IMR-90 (cell line): ENCODE data around the gene CRISPLD2. TPM values are rescaled to one million over a fixed set of nuclear protein-coding genes. Genes with fewer than 3 reads are reported as not detected.

Experiments
- ATAC-seq: fragments of 200-7000 bp; cut with Tn5 transposase; 2 replicates; pipeline ENCODE4 v1.9.1; 2020; ENCODE audit warnings: low read depth, mild to moderate bottlenecking, moderate library complexity
- BruUV-seq: library from RNA; stranded (reverse); fragments of 400-500 nt; replicated peaks from 2 replicates; lab custom pipeline; 2021; lab: Mats Ljungman, UMichigan
- CTCF ChIA-PET: fragments of 300-600 bp; formaldehyde crosslinking; extraction: SDS; loops from one replicate; lab custom pipeline; 2021; ENCODE audit warnings: antibody characterized with exemption; lab: Yijun Ruan, JAX
- POLR2A ChIA-PET: fragments of 300-600 bp; sonication (Branson Sonifier 250); formaldehyde crosslinking; loops from one replicate; lab custom pipeline; 2022; ENCODE audit warnings: antibody characterized with exemption; ENCODE audit not compliant: unreplicated experiment; lab: Charles Lee
- DNase-seq: peaks from one replicate; pipeline ENCODE4 v3.0.0; 2013
- H2AFZ ChIP-seq: replicated peaks from 2 replicates; pipeline ENCODE3; 2013; ENCODE audit warnings: low read length, mild to moderate bottlenecking; ENCODE audit not compliant: poor library complexity
- H2AK5ac ChIP-seq: 2 replicates; pipeline ENCODE4 v1.6.1; 2013; ENCODE audit warnings: low read depth, low read length, inconsistent platforms
- H2AK9ac ChIP-seq: replicated peaks from 2 replicates; pipeline ENCODE3; 2013; ENCODE audit warnings: mild to moderate bottlenecking, low read depth, low read length, moderate library complexity; ENCODE audit not compliant: poor library complexity
- H2BK120ac ChIP-seq: 2 replicates; pipeline ENCODE4 v1.6.1; 2013; ENCODE audit warnings: low read depth, low read length, inconsistent platforms
- H2BK15ac ChIP-seq: 3 replicates; pipeline ENCODE4 v1.6.1; 2013; ENCODE audit warnings: low read depth, low read length, inconsistent platforms
- H2BK20ac ChIP-seq: 2 replicates; pipeline ENCODE4 v1.6.1; 2013; ENCODE audit warnings: low read depth, mild to moderate bottlenecking, inconsistent platforms, low read length, moderate library complexity
- H2BK5ac ChIP-seq: 2 replicates; pipeline ENCODE4 v1.6.1; 2013; ENCODE audit warnings: mild to moderate bottlenecking, low read depth, low read length, inconsistent platforms; ENCODE audit not compliant: poor library complexity, severe bottlenecking
- H3K14ac ChIP-seq: replicated peaks from 2 replicates; pipeline ENCODE4 v1.6.1; 2013; ENCODE audit warnings: low read depth, low read length, inconsistent platforms
- H3K18ac ChIP-seq: 2 replicates; pipeline ENCODE4 v1.6.1; 2013; ENCODE audit warnings: low read depth, low read length, control low read depth
- H3K23ac ChIP-seq: 2 replicates; pipeline ENCODE4 v1.6.1; 2013; ENCODE audit warnings: low read depth, low read length, inconsistent platforms
- H3K27ac ChIP-seq: 2 replicates; pipeline ENCODE4 v1.5.1; 2013; ENCODE audit warnings: mild to moderate bottlenecking, control low read depth, low read length; ENCODE audit not compliant: insufficient read depth
- H3K27me3 ChIP-seq: 2 replicates; pipeline ENCODE4 v1.6.1; 2013; ENCODE audit warnings: low read length; ENCODE audit not compliant: control insufficient read depth, insufficient read depth
- H3K36me3 ChIP-seq: 2 replicates; pipeline ENCODE4 v1.6.1; 2013; ENCODE audit warnings: low read length, mixed read lengths; ENCODE audit not compliant: control insufficient read depth, insufficient read depth
- H3K4ac ChIP-seq: 2 replicates; pipeline ENCODE4 v1.6.1; 2013; ENCODE audit warnings: low read depth, low read length, inconsistent platforms
- H3K4me1 ChIP-seq: 2 replicates; pipeline ENCODE4 v1.6.1; 2013; ENCODE audit warnings: low read length, mixed read lengths; ENCODE audit not compliant: control insufficient read depth, insufficient read depth
- H3K4me2 ChIP-seq: 2 replicates; pipeline ENCODE4 v1.6.1; 2013; ENCODE audit warnings: low read depth, mild to moderate bottlenecking, control low read depth, low read length, moderate library complexity
- H3K4me3 ChIP-seq: 2 replicates; pipeline ENCODE4 v1.5.1; 2013; ENCODE audit warnings: low read depth, mild to moderate bottlenecking, control low read depth, low read length, moderate library complexity; ENCODE audit not compliant: insufficient read depth
- H3K56ac ChIP-seq: 2 replicates; pipeline ENCODE4 v1.6.1; 2013; ENCODE audit warnings: low read length, inconsistent platforms; ENCODE audit not compliant: insufficient read depth; ENCODE audit errors: extremely low read depth
- H3K79me1 ChIP-seq, 2 experiments: 2 replicates each; pipeline ENCODE4 v1.6.1; 2013; ENCODE audit warnings: low read length in 2 of 2, inconsistent platforms in 1 of 2, low read depth in 1 of 2
- H3K9ac ChIP-seq: 2 replicates; pipeline ENCODE4 v1.6.1; 2013; ENCODE audit warnings: low read depth, low read length, control low read depth
- H3K9me1 ChIP-seq: 2 replicates; pipeline ENCODE4 v1.6.1; 2013; ENCODE audit warnings: low read length, inconsistent platforms; ENCODE audit not compliant: insufficient read depth
- H3K9me3 ChIP-seq: 2 replicates; pipeline ENCODE4 v1.6.1; 2013; ENCODE audit warnings: low read length; ENCODE audit not compliant: control insufficient read depth, insufficient read depth
- H4K20me1 ChIP-seq: 2 replicates; pipeline ENCODE4 v1.6.1; 2013; ENCODE audit warnings: low read length, inconsistent platforms; ENCODE audit not compliant: insufficient read depth
- H4K5ac ChIP-seq: 2 replicates; pipeline ENCODE4 v1.6.1; 2013; ENCODE audit warnings: mild to moderate bottlenecking, low read depth, low read length, control low read depth
- H4K8ac ChIP-seq, 2 experiments: 2 replicates each; pipeline ENCODE4 v1.6.1; 2013; ENCODE audit warnings: low read depth in 2 of 2, low read length in 2 of 2, control low read depth in 1 of 2, inconsistent platforms in 1 of 2
- H4K91ac ChIP-seq: 2 replicates; pipeline ENCODE4 v1.6.1; 2013; ENCODE audit warnings: low read depth, low read length, inconsistent platforms; ENCODE audit not compliant: insufficient read depth
- CTCF ChIP-seq: conservative IDR thresholded peaks from 2 replicates; pipeline ENCODE4 v1.5.1; 2012; ENCODE audit warnings: mild to moderate bottlenecking, low read depth, low read length, improper control_type of control experiment
- MAFK ChIP-seq: IDR thresholded peaks from 2 replicates; pipeline ENCODE4 v1.6.1; 2012; ENCODE audit warnings: low read depth, low read length, improper control_type of control experiment
- MAZ ChIP-seq: IDR thresholded peaks from 2 replicates; pipeline ENCODE4 v1.6.1; 2012; ENCODE audit warnings: low read depth, mild to moderate bottlenecking, low read length, improper control_type of control experiment, moderate library complexity, borderline replicate concordance
- RFX5 ChIP-seq: IDR thresholded peaks from 2 replicates; pipeline ENCODE4 v1.8.0; 2012; ENCODE audit warnings: low read depth, mild to moderate bottlenecking, low read length, moderate library complexity
- SMC3 ChIP-seq: fragments of 150-350 bp; IDR thresholded peaks from 2 replicates; pipeline ENCODE4 v1.6.1; 2016; ENCODE audit warnings: low read depth, mild to moderate bottlenecking, antibody characterized with exemption, low read length, moderate library complexity
- WGBS, 2 experiments: methylation state at CpG; one replicate each; pipeline versions ENCODE4 v1.1.5 to v1.1.7; 2013; ENCODE audit warnings: missing lambda C conversion rate in 2 of 2; ENCODE audit not compliant: insufficient read length in 1 of 2; ENCODE audit errors: extremely low coverage in 2 of 2; 5-methylcytosine and 5-hydroxymethylcytosine counted together
- dilution Hi-C: fragments of 300-500 bp; cut with HindIII; formaldehyde crosslinking; loops from one replicate; pipeline ENCODE4 v1.14.3; 2018; ENCODE audit warnings: low sequenced_read_pairs; ENCODE audit not compliant: unreplicated experiment
- in situ Hi-C: fragments of 300-500 bp; cut with MboI; formaldehyde crosslinking; loops from 3 replicates; pipeline ENCODE4 v1.14.3; 2019; ENCODE audit warnings: low sequenced_read_pairs, inconsistent platforms, mixed read lengths
- intact Hi-C: fragments of 100-400 bp; cut with micrococcal nuclease; formaldehyde crosslinking; loops from 2 replicates; pipeline ENCODE4 v1.10.0; 2022
- polyA plus RNA-seq, 3 experiments: library from polyadenylated mRNA; depleted of rRNA; stranded (reverse); fragments of >200 nt; gene quantifications; 2 replicates each; pipeline ENCODE4 v1.2.3, GENCODE V29; 2012; ENCODE audit warnings: low replicate concordance in 1 of 3
- total RNA-seq: library from RNA; depleted of rRNA; stranded (reverse); fragments of >200 nt; gene quantifications from 2 replicates; pipeline ENCODE4 v1.2.3, GENCODE V29; 2012

The CRISPLD2 gene
- total and polyA plus RNA-seq, 2 of the 4 experiments (the other 2 are of a cell fraction), result 23.1 to 37.5 TPM

GRCh38 chr16:84878770-84879169 lies 59.0 kb downstream of the CRISPLD2 start:
- H3K4me2 ChIP-seq, result no peak overlapping the region
- H4K5ac ChIP-seq, result no peak overlapping the region
- TF ChIP-seq CTCF, result no peak
- no peak for TF ChIP-seq MAZ
- no peak for TF ChIP-seq MAFK
- no peak for TF ChIP-seq SMC3
- TF ChIP-seq RFX5, result no peak
- no peak overlapping the region for H3K4ac ChIP-seq
- H2BK15ac ChIP-seq, result no peak overlapping the region
- peaks cover 2 to 6% of the 10 kb centered on the region in 2 experiments; a peak in 1 of 4 replicates for H3K79me1 ChIP-seq
- H2AFZ ChIP-seq, result no peak overlapping the region
- no peak overlapping the region for H3K9ac ChIP-seq
- no peak overlapping the region for H3K56ac ChIP-seq
- peaks cover 11% of the 10 kb centered on the region for H3K4me1 ChIP-seq
- H3K36me3 ChIP-seq, result peaks cover 53% of the 10 kb centered on the region
- H3K27ac ChIP-seq, result no peak overlapping the region
- ChIA-PET CTCF (no interaction called here), POLR2A (no interaction called here)
- no peak overlapping the region for H2BK20ac ChIP-seq
- H3K9me1 ChIP-seq, result peaks cover 3% of the 10 kb centered on the region
- no peak overlapping the region for H4K91ac ChIP-seq
- DNase-seq (no peak), ATAC-seq (no peak)
- no peak overlapping the region for H4K8ac ChIP-seq
- H3K14ac ChIP-seq, result no peak overlapping the region
- no peak overlapping the region for H3K23ac ChIP-seq
- intact Hi-C loops (no loop called here), dilution Hi-C loops (no loop called here), in situ Hi-C loops (no loop called here)
- no peaks in the 10 kb centered on the region for H3K27me3 ChIP-seq
- H3K4me3 ChIP-seq, result no peak overlapping the region
- peaks cover 5% of the 10 kb centered on the region for H3K9me3 ChIP-seq
- BruUV-seq, result no TSS peak
- no peak overlapping the region for H2AK5ac ChIP-seq
- no peak overlapping the region for H2BK5ac ChIP-seq
- WGBS, 2 experiments, result no CpG with 5 or more reads among the region's 5 CpGs
- H3K18ac ChIP-seq, result no peak overlapping the region
- no peaks in the 10 kb centered on the region for H4K20me1 ChIP-seq
- H2AK9ac ChIP-seq, result peak overlapping the region; percentile 68
- H2BK120ac ChIP-seq, result no peak overlapping the region
